ENCODE data around the gene FGF7. TPM values are rescaled to one million over a fixed set of nuclear protein-coding genes. Genes with fewer than 3 reads are reported as not detected.

Gene FGF7
- total and polyA plus RNA-seq, 2 experiments from 2014 or later = 0.03 to 0.08 TPM

- DNase-seq (ENCODE audit: low spot score) = no peak
- H3K4me1 Mint-ChIP-seq = peaks cover 21% of the 10 kb centered on the region
- H3K36me3 ChIP-seq (ENCODE audit: insufficient read depth) = no peaks in the 10 kb centered on the region
These were observed 40.6 kb upstream of the FGF7 start for GRCh38 chr15:49382394-49382793.

More at GRCh38 chr15:49382394-49382793, 40.6 kb upstream of the FGF7 start:
- no peaks in the 10 kb centered on the region for H3K27me3 ChIP-seq (ENCODE audit: insufficient read depth)
- no peaks in the 10 kb centered on the region for H3K9me3 Mint-ChIP-seq
- peaks cover 19% of the 10 kb centered on the region for H3K4me1 ChIP-seq (ENCODE audit: insufficient read depth)
- H3K4me2 ChIP-seq = no peak overlapping the region
- ATAC-seq = no peak
- peaks cover 3% of the 10 kb centered on the region; the same call in 1 of the 2 replicates for H3K9me2 ChIP-seq (ENCODE audit: insufficient read depth)
- peaks cover 1% of the 10 kb centered on the region for H3K27me3 Mint-ChIP-seq (ENCODE audit: insufficient read depth, low read depth, poor library complexity)
- no peak overlapping the region for H3K27ac ChIP-seq (ENCODE audit: low read depth)
- no peaks in the 10 kb centered on the region for H3K36me3 Mint-ChIP-seq (ENCODE audit: low read depth)
- H3K27ac Mint-ChIP-seq = no peak overlapping the region
- H3K4me3 Mint-ChIP-seq = no peak overlapping the region
- TF ChIP-seq ZNF114 (CRISPR knock-in tag; IDR thresholded peaks at IDR 0.05) (no peak), POLR2AphosphoS5 (IDR thresholded peaks at IDR 0.05; ENCODE audit: low read depth) (no peak), STAT1 (IDR thresholded peaks at IDR 0.05; ENCODE audit: unreplicated experiment) (no peak), EZH2phosphoT487 (IDR thresholded peaks at IDR 0.05; ENCODE audit: unreplicated experiment) (no peak), REST (IDR thresholded peaks at IDR 0.05; ENCODE audit: unreplicated experiment) (no peak), JUNB (IDR thresholded peaks at IDR 0.05; ENCODE audit: unreplicated experiment) (no peak), EZH2 (IDR thresholded peaks at IDR 0.05; ENCODE audit: low read depth, unreplicated experiment) (no peak), ETS1 (IDR thresholded peaks at IDR 0.05) (no peak), ZNF331 (CRISPR knock-in tag; IDR thresholded peaks at IDR 0.05; ENCODE audit: low read depth) (no peak), ZNF462 (CRISPR knock-in tag; IDR thresholded peaks at IDR 0.05) (no peak)
- no peaks in the 10 kb centered on the region for H4K20me1 ChIP-seq (replicated peaks; ENCODE audit: insufficient read depth)
- no peaks in the 10 kb centered on the region for H3K79me2 ChIP-seq (replicated peaks; ENCODE audit: insufficient read depth)
- no peaks in the 10 kb centered on the region for H3F3A ChIP-seq (replicated peaks; ENCODE audit: low read depth)
- no peak overlapping the region for H3K4me3 ChIP-seq
- H2AFZ ChIP-seq = no peak overlapping the region
